Neural cell (in vitro differentiated cells): Measurements from ENCODE around the gene CXCR2. TPM values are rescaled to one million over a fixed set of nuclear protein-coding genes. Genes with fewer than 3 reads are reported as not detected.
"Not testable (repeated sequence)": the region's sequence is repeated elsewhere in the genome, so short reads cannot be mapped to it uniquely, and the experiment has no call there.

Experiments
- H2AFZ ChIP-seq: fragments of 200-600, 300-800 bp; sonication (generic), shearing (Covaris generic); 2 replicates; pipeline ENCODE4 v1.6.0; 2014; ENCODE audit warnings: low read depth, mild to moderate bottlenecking, antibody characterized with exemption, low read length, moderate library complexity
- H3F3A ChIP-seq: fragments of 200-600 bp; shearing (Covaris generic); 2 replicates; pipeline ENCODE4 v1.6.1; 2016; ENCODE audit warnings: mild to moderate bottlenecking, moderate library complexity, mixed read lengths, antibody characterized with exemption, low read length; ENCODE audit not compliant: insufficient read depth, poor library complexity, severe bottlenecking
- H3K27ac ChIP-seq: fragments of 200-600, 300-800 bp; sonication (generic), shearing (Covaris generic); 2 replicates; pipeline ENCODE4 v1.5.1; 2014; ENCODE audit warnings: mild to moderate bottlenecking, low read length, moderate library complexity
- H3K27me3 ChIP-seq: fragments of 300-800, 200-600 bp; sonication (generic), shearing (Covaris generic); 2 replicates; pipeline ENCODE4 v1.6.0; 2014; ENCODE audit warnings: mild to moderate bottlenecking, low read depth, low read length, moderate library complexity; ENCODE audit not compliant: insufficient read depth
- H3K36me3 ChIP-seq: fragments of 300-800, 200-600 bp; sonication (generic), shearing (Covaris generic); 2 replicates; pipeline ENCODE4 v1.5.1; 2014; ENCODE audit warnings: mild to moderate bottlenecking, antibody characterized with exemption, low read length, moderate library complexity; ENCODE audit not compliant: insufficient read depth
- H3K4me2 ChIP-seq: fragments of 300-800, 200-600 bp; sonication (generic), shearing (Covaris generic); 2 replicates; pipeline ENCODE4 v1.6.0; 2014; ENCODE audit warnings: mild to moderate bottlenecking, low read length
- H3K4me3 ChIP-seq: fragments of 300-800, 200-600 bp; sonication (generic), shearing (Covaris generic); 2 replicates; pipeline ENCODE4 v1.5.1; 2014; ENCODE audit warnings: mild to moderate bottlenecking, low read length, moderate library complexity
- H3K79me2 ChIP-seq: fragments of 200-600 bp; shearing (Covaris generic); replicated peaks from 2 replicates; pipeline ENCODE4 v1.6.0; 2014; ENCODE audit warnings: mild to moderate bottlenecking, low read length, moderate library complexity; ENCODE audit not compliant: insufficient read depth
- H3K9ac ChIP-seq: fragments of 300-800, 200-600 bp; sonication (generic), shearing (Covaris generic); 2 replicates; pipeline ENCODE4 v1.6.1; 2016; ENCODE audit warnings: mild to moderate bottlenecking, low read length, mixed read lengths
- H3K9me2 ChIP-seq: fragments of 200-600 bp; shearing (Covaris generic); 2 replicates; pipeline ENCODE4 v1.6.1; 2016; ENCODE audit warnings: mild to moderate bottlenecking, low read length, mixed read lengths; ENCODE audit not compliant: insufficient read depth
- H3K9me3 ChIP-seq: fragments of 200-600, 300-800 bp; sonication (generic), shearing (Covaris generic); 2 replicates; pipeline ENCODE4 v1.6.1; 2016; ENCODE audit warnings: mild to moderate bottlenecking, mixed run types, low read length, moderate library complexity, mixed read lengths
- H4K20me1 ChIP-seq: fragments of 200-600 bp; shearing (Covaris generic); 2 replicates; pipeline ENCODE4 v1.6.1; 2016; ENCODE audit warnings: mild to moderate bottlenecking, mixed run types; ENCODE audit not compliant: insufficient read depth
- EP300 ChIP-seq: fragments of 450-650 bp; conservative IDR thresholded peaks from 2 replicates; pipeline ENCODE4 v1.6.1; 2014; ENCODE audit warnings: antibody characterized with exemption, mild to moderate bottlenecking, moderate library complexity; ENCODE audit not compliant: poor library complexity, severe bottlenecking
- EZH2 ChIP-seq: fragments of 200-600, 300-800 bp; shearing (Covaris generic), sonication (generic); IDR thresholded peaks from 2 replicates; pipeline ENCODE4 v1.6.1; 2014; ENCODE audit warnings: antibody characterized with exemption, low read length, borderline replicate concordance, mild to moderate bottlenecking; ENCODE audit not compliant: insufficient read depth, poor library complexity, severe bottlenecking
- MXI1 ChIP-seq: fragments of 450-650 bp; conservative IDR thresholded peaks from 2 replicates; pipeline ENCODE4 v1.6.1; 2014; ENCODE audit warnings: antibody characterized with exemption, mild to moderate bottlenecking; ENCODE audit not compliant: poor library complexity, severe bottlenecking
- POLR2AphosphoS5 ChIP-seq: IDR thresholded peaks from 2 replicates; pipeline ENCODE4 v1.6.1; 2012
- RAD21 ChIP-seq: fragments of 450-650 bp; conservative IDR thresholded peaks from 2 replicates; pipeline ENCODE4 v1.6.1; 2014; ENCODE audit warnings: antibody characterized with exemption, mild to moderate bottlenecking, moderate library complexity
- TAF1 ChIP-seq: IDR thresholded peaks from 2 replicates; pipeline ENCODE4 v1.6.1; 2012; ENCODE audit warnings: low read depth
- polyA plus RNA-seq: library from polyadenylated mRNA; depleted of rRNA; stranded (reverse); fragments of >200 nt; gene quantifications from 2 replicates; pipeline ENCODE4 v1.2.3, GENCODE V29; 2014
- TF ChIP-seq, protein P1 (sequence below): fragments of 450-650 bp; IDR thresholded peaks from 2 replicates; pipeline ENCODE4 v1.5.1; 2014; ENCODE audit warnings: antibody characterized with exemption, mild to moderate bottlenecking, moderate library complexity; ENCODE audit not compliant: poor library complexity, severe bottlenecking
- TF ChIP-seq, protein P2 (sequence below): IDR thresholded peaks from 2 replicates; pipeline ENCODE4 v1.6.1; 2012; ENCODE audit warnings: borderline replicate concordance

CXCR2 gene
- polyA plus RNA-seq, 1 donor from 2014 or later, result not detected

DNA sequence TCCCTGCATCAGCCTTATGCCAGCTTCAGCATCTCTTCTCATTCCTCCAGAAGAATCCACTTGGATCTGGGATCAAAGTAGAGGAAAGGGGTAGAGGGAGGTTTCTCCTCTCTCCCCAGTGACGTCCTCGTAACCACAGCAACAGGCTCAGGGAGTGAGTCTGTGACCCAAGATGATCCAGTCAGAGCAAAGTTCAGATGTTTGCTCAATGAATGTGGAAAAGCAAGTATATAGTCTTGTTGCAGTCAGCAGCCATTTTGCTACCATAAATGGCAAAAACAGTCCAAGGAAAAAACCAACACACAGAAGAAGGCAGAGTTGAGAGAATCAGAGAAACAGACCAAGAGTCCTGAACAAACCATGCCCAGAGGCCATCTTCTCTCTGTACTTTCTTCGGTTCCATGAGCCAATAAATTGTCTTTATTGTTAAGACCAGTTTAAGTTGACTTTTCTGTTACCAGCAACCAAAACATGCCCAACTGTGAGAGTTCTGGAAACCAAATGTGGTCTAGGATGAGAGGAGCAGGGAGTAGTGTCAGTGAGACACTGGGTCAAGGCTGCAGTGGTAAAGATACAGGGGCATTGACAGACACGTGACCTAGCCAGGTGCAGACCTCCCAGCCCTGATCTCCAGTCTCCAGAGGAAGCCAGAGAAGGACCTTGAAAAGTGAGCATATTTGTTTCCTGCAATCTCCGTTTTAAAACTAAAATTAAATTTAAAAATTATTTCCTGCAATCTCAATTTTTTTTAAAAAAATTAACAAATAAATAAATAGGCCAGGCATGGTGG, 44.1 kb downstream of the CXCR2 start:
- H3K36me3 ChIP-seq, result no peaks in the 10 kb centered on the region
- H3K4me2 ChIP-seq, result no peak overlapping the region
- H2AFZ ChIP-seq, result no peak overlapping the region
- no peaks in the 10 kb centered on the region for H3K9me3 ChIP-seq
- no peak overlapping the region for H3K4me3 ChIP-seq
- no peak overlapping the region for H3K27ac ChIP-seq
- TF ChIP-seq, protein P1, sequence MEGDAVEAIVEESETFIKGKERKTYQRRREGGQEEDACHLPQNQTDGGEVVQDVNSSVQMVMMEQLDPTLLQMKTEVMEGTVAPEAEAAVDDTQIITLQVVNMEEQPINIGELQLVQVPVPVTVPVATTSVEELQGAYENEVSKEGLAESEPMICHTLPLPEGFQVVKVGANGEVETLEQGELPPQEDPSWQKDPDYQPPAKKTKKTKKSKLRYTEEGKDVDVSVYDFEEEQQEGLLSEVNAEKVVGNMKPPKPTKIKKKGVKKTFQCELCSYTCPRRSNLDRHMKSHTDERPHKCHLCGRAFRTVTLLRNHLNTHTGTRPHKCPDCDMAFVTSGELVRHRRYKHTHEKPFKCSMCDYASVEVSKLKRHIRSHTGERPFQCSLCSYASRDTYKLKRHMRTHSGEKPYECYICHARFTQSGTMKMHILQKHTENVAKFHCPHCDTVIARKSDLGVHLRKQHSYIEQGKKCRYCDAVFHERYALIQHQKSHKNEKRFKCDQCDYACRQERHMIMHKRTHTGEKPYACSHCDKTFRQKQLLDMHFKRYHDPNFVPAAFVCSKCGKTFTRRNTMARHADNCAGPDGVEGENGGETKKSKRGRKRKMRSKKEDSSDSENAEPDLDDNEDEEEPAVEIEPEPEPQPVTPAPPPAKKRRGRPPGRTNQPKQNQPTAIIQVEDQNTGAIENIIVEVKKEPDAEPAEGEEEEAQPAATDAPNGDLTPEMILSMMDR, result no peak
- no peak for TF ChIP-seq EZH2
- no peaks in the 10 kb centered on the region for H3K79me2 ChIP-seq
- H3K27me3 ChIP-seq, result no peaks in the 10 kb centered on the region
- H3K9me2 ChIP-seq, result no peaks in the 10 kb centered on the region
- no peaks in the 10 kb centered on the region for H4K20me1 ChIP-seq
- no peaks in the 10 kb centered on the region for H3F3A ChIP-seq
- H3K9ac ChIP-seq, result no peak overlapping the region

DNA sequence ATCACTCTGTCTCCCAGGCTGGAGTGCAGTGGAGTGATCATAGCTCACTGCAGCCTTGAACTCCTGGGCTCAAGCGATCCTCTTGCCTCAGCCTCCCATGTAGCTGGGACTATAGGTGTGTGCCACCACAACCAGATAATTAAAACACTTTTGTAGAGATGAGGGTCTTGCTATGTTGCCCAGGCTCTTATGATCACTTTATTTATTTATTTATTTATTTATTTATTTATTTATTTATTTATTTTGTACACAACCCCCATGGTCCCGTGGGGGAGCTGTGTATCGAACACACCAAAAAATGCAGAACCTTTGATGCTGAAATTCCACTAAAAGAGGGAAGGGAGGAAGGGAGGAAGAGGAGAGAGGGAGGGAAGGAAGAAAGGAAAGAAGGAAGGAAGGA, 45.9 kb downstream of the CXCR2 start:
- H3K36me3 ChIP-seq, H2AFZ ChIP-seq, H3K27me3 ChIP-seq, H3K9ac ChIP-seq, H3F3A ChIP-seq, H3K9me2 ChIP-seq, H3K79me2 ChIP-seq, H3K9me3 ChIP-seq, H3K4me2 ChIP-seq, H3K27ac ChIP-seq, H3K4me3 ChIP-seq, H4K20me1 ChIP-seq: not testable (repeated sequence)

DNA sequence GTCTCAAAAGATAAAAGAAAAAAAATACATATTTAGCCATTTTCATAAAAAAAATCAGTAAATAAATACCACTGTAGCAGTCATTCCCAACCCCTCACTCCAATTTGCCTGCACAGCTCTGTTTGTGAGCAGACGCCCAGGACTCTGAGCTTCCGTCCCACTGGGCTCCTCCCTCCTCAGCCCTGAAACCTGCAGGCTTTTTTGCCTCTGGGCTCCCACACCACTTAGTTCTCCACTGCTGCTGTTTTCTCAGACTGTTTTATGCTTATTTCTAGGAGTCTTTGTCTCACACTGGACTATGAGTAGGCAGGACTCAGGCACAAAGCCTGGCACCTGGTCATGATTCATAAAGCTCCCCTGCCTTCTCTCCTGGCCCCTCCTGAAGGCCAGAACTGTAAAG, 47.0 kb downstream of the CXCR2 start:
- H3K9me3 ChIP-seq, result no peaks in the 10 kb centered on the region
- no peaks in the 10 kb centered on the region for H3F3A ChIP-seq
- no peak overlapping the region for H3K4me3 ChIP-seq
- no peak overlapping the region for H2AFZ ChIP-seq
- H3K9ac ChIP-seq, result no peak overlapping the region
- no peaks in the 10 kb centered on the region for H3K79me2 ChIP-seq
- no peak overlapping the region for H3K4me2 ChIP-seq
- no peaks in the 10 kb centered on the region for H3K9me2 ChIP-seq
- no peaks in the 10 kb centered on the region for H3K36me3 ChIP-seq
- no peaks in the 10 kb centered on the region for H3K27me3 ChIP-seq
- H3K27ac ChIP-seq, result no peak overlapping the region
- no peak for TF ChIP-seq MXI1
- no peak for TF ChIP-seq POLR2AphosphoS5
- no peak for TF ChIP-seq TAF1
- TF ChIP-seq, protein P1, result no peak
- no peak for TF ChIP-seq EZH2
- TF ChIP-seq RAD21, result no peak
- TF ChIP-seq, protein P2, sequence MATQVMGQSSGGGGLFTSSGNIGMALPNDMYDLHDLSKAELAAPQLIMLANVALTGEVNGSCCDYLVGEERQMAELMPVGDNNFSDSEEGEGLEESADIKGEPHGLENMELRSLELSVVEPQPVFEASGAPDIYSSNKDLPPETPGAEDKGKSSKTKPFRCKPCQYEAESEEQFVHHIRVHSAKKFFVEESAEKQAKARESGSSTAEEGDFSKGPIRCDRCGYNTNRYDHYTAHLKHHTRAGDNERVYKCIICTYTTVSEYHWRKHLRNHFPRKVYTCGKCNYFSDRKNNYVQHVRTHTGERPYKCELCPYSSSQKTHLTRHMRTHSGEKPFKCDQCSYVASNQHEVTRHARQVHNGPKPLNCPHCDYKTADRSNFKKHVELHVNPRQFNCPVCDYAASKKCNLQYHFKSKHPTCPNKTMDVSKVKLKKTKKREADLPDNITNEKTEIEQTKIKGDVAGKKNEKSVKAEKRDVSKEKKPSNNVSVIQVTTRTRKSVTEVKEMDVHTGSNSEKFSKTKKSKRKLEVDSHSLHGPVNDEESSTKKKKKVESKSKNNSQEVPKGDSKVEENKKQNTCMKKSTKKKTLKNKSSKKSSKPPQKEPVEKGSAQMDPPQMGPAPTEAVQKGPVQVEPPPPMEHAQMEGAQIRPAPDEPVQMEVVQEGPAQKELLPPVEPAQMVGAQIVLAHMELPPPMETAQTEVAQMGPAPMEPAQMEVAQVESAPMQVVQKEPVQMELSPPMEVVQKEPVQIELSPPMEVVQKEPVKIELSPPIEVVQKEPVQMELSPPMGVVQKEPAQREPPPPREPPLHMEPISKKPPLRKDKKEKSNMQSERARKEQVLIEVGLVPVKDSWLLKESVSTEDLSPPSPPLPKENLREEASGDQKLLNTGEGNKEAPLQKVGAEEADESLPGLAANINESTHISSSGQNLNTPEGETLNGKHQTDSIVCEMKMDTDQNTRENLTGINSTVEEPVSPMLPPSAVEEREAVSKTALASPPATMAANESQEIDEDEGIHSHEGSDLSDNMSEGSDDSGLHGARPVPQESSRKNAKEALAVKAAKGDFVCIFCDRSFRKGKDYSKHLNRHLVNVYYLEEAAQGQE, result no peak
- no peak for TF ChIP-seq EP300
- H4K20me1 ChIP-seq, result no peaks in the 10 kb centered on the region
